B cell (primary cell): ENCODE data around the gene LTA4H.

ENCODE experiments used
- CTCF ChIP-seq: fragments of 200-600 bp; IDR thresholded peaks from one replicate; pipeline ENCODE4 v1.8.0; 2022; ENCODE audit warnings: antibody characterized with exemption, mild to moderate bottlenecking
- EZH2 ChIP-seq: IDR thresholded peaks from 2 replicates; pipeline ENCODE4 v1.6.1; 2012; ENCODE audit warnings: borderline replicate concordance, low read depth, mild to moderate bottlenecking, moderate library complexity, low read length; ENCODE audit not compliant: insufficient read depth, poor library complexity, severe bottlenecking

DNA sequence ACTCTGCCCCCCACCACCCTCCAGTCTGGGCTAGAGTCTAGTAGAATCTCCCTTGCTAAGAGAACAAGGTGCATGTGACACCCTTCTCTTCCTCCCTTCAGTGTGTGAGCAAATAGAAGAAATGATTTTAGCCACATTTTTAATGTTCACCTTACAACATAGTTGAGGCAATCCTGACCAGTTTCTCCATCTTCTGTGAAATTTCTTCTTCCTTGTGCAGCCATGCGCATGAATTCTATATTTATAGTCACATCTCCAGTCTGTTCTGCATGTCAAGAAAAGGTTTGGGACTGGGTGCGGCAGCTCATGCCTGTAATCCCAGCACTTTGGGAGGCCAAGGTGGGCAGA, 9.5 kb upstream of the LTA4H start:
- TF ChIP-seq CTCF (no peak), EZH2 (no peak)
